ENCODE data around the gene DIRAS2. TPM values are rescaled to one million over a fixed set of nuclear protein-coding genes. Genes with fewer than 3 reads are reported as not detected.

The DIRAS2 gene, protein sequence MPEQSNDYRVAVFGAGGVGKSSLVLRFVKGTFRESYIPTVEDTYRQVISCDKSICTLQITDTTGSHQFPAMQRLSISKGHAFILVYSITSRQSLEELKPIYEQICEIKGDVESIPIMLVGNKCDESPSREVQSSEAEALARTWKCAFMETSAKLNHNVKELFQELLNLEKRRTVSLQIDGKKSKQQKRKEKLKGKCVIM
- total RNA-seq (ENCODE audit: low replicate concordance) = 1.6 TPM in 1 of 2 replicates, not detected in the other

DNA sequence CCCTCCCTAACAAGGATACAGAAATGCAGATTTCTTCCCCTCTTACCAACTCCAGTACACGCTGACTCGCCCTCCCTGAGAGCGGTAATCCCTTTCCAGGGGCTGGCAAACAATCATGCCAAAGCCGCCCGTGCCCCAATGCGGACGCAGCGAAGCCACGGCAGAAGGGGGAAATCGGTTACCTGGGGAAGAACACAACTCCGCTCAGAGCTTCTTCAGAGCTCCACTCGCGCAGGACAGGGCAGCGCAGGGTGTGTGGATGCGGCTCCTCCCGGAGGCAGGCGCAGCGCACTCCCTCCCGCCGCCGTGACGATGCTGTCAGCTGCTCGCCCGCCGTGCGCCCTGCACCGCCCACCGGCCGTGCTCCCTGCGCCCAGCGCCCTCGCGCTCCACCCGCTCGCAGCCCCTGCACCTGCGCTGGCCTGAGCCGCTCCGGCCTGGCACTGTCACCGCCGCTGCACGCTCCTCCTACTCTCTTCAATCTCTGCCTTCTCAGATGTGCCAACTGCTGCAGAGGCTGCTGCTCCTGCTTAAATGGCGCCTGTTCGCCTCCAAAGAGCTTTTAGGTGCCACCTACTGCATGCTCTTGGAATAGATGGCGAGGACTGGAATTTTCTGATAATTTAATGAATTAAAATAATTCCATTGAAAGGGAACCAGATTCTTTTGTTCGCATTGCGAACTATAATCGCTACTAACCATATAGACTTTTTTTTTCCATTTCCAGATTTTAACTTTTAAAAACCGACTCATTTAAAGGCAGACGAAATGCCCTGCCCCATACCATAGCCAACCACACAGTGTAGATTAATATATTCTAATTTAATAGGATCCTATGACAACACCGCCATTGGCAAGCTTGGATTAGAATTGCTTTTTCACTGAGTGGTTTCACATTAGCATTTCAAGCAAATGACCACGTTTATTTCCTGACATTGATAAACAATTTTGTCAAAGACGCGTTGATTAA is at the start of gene DIRAS2:
DIRAS2 (minus strand) TSS at position 255 of the 970 bp plus-strand sequence. CDS start 28,997 bp downstream, outside the sequence.
- DNase-seq (ENCODE audit: low read depth) = peak; percentile 56
- TF ChIP-seq, protein P1, sequence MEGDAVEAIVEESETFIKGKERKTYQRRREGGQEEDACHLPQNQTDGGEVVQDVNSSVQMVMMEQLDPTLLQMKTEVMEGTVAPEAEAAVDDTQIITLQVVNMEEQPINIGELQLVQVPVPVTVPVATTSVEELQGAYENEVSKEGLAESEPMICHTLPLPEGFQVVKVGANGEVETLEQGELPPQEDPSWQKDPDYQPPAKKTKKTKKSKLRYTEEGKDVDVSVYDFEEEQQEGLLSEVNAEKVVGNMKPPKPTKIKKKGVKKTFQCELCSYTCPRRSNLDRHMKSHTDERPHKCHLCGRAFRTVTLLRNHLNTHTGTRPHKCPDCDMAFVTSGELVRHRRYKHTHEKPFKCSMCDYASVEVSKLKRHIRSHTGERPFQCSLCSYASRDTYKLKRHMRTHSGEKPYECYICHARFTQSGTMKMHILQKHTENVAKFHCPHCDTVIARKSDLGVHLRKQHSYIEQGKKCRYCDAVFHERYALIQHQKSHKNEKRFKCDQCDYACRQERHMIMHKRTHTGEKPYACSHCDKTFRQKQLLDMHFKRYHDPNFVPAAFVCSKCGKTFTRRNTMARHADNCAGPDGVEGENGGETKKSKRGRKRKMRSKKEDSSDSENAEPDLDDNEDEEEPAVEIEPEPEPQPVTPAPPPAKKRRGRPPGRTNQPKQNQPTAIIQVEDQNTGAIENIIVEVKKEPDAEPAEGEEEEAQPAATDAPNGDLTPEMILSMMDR (IDR thresholded peaks at IDR 0.05; ENCODE audit: insufficient read depth, low read length) = peak; percentile 53
- peak within 1 kb of the TSS; percentile 62 for H3K4me3 ChIP-seq (ENCODE audit: low read depth, low read length)

DNA sequence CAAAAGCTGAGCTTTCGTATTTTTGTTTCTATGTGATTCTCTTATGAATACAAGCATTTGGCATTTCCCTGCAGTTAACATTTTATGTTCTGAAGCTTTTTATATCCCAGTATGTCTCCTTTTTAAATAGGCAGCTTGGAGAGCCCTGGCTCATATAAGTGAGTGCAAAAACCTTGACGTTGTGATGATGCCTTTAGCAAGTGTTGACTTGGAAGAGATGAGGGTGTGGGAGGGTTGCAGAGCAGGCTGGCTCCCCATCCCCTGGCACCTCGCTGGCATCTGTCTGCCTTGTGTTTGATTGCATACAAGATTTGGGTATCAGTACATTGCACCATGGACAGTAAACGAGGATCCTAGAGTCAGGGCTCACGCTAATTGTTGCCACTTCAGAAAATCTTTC is 42.1 kb upstream of the DIRAS2 start:
- TF ChIP-seq, protein P1 (IDR thresholded peaks at IDR 0.05; ENCODE audit: insufficient read depth, low read length) = no peak
- DNase-seq (ENCODE audit: low read depth) = no peak
- H3K4me3 ChIP-seq (ENCODE audit: low read depth, low read length) = no peak overlapping the region

- no peak overlapping the region for H3K4me3 ChIP-seq (ENCODE audit: low read depth, low read length)
- no peak for DNase-seq (ENCODE audit: low read depth)
- TF ChIP-seq, protein P1 (IDR thresholded peaks at IDR 0.05; ENCODE audit: insufficient read depth, low read length) = no peak
These were observed 41.5 kb upstream of the DIRAS2 start for GRCh38 chr9:90684106-90684505.

DNA sequence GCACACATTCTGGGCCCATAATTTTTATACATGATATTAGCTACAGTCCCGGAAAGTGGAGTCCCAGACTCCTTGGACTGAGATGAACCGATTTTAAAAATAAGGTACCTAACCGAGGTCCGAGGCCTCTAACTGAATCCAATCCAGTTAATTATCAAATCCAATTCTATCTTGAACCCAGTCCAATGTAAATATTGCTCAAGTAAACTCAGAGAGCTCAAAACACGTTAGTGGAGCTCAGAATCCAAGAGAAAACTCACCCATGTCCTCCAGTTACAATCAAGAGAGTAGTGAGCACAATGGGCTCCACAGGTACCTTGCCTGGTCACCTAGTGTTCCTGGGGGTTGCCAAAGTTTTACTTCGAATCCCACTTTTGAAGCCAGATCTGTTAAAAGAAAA is 37.9 kb upstream of the DIRAS2 start:
- no peak for DNase-seq (ENCODE audit: low read depth)
- TF ChIP-seq, protein P1 (IDR thresholded peaks at IDR 0.05; ENCODE audit: insufficient read depth, low read length) = no peak
- H3K4me3 ChIP-seq (ENCODE audit: low read depth, low read length) = no peak overlapping the region

DNA sequence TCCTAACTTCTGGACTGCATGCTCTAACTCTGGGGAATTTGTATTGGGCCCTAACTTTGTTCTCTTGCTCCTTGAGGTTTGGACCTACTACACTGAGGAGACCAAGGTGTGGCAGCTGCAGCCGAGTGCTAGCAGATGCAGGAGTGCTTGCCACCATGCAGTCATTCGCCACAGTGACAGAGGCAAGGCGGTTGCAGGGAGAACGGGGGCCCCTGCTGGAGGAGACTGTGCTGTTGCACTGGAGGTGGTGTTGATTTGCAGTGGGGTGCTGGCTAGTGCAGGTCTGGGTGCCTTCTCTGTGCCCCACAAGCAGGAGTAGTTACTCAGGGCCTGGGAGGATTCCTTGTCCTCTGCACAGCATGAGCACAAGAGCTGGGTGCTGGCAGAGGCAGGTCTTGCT is 22.4 kb upstream of the DIRAS2 start:
- TF ChIP-seq, protein P1 (IDR thresholded peaks at IDR 0.05; ENCODE audit: insufficient read depth, low read length) = no peak
- no peak overlapping the region for H3K4me3 ChIP-seq (ENCODE audit: low read depth, low read length)
- no peak for DNase-seq (ENCODE audit: low read depth)

DNA sequence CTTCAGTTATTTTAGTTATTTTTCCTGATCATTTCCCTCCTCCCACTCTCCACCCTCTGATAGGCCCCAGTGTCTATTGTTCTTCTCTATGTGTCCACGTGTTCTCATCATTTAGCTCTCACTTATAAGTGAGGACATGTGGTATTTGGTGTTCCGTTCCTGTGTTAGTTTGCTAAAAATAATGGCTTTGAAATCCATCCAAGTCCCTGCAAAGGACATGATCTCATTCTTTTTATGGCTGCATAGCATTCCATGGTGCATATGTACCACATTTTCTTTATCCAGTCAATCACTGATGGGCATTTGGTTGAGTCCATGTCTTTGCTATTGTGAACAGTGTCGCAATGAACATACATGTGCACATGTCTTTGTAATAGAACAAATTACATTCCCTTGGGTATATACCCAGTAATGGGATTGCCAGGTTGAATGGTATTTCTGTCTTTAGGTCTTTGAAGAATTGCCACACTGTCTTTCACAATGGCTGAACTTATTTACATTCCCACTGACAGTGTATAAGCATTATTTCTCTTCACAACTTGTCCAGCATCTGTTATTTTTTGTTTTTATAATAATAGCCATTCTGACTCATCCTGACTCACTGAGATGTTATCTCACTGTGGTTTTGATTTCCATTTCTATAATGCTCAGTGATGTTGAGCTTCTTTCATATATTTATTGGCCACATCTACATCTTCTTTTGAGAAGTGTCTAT is 17.2 kb upstream of the DIRAS2 start:
- TF ChIP-seq, protein P1 (IDR thresholded peaks at IDR 0.05; ENCODE audit: insufficient read depth, low read length) = no peak
- no peak overlapping the region for H3K4me3 ChIP-seq (ENCODE audit: low read depth, low read length)
- peak; percentile 13 for DNase-seq (ENCODE audit: low read depth)

All from fibroblast of the aortic adventitia (primary cell).